ENCODE measurements around the gene BLMH. TPM values are rescaled to one million over a fixed set of nuclear protein-coding genes. Genes with fewer than 3 reads are reported as not detected.

Gene BLMH
- total and polyA plus RNA-seq, 7 donors = 17.0 to 33.0 (median 23.6) TPM

DNA sequence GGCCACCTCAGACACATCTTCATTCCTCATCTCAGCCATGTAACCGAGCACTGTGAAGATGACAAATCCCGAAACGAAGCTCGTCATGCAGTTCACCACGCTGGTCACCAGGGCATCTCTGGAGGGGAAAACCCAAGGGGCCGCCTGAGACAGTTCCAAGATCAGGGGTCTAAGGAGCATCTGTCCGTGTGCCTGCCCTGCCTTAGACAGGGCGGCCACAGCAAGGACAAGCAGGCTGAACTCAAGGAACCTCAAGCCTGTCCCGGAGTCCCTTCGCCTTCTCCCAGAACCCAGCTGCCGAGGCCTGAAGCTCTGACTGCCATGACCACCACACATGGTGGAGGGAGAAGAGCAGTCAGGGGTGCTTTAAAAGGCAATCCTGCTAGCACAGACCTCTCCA lies 79.0 kb downstream of the BLMH start:
- TF ChIP-seq, protein P1, sequence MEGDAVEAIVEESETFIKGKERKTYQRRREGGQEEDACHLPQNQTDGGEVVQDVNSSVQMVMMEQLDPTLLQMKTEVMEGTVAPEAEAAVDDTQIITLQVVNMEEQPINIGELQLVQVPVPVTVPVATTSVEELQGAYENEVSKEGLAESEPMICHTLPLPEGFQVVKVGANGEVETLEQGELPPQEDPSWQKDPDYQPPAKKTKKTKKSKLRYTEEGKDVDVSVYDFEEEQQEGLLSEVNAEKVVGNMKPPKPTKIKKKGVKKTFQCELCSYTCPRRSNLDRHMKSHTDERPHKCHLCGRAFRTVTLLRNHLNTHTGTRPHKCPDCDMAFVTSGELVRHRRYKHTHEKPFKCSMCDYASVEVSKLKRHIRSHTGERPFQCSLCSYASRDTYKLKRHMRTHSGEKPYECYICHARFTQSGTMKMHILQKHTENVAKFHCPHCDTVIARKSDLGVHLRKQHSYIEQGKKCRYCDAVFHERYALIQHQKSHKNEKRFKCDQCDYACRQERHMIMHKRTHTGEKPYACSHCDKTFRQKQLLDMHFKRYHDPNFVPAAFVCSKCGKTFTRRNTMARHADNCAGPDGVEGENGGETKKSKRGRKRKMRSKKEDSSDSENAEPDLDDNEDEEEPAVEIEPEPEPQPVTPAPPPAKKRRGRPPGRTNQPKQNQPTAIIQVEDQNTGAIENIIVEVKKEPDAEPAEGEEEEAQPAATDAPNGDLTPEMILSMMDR (IDR thresholded peaks at IDR 0.05) = no peak
- H3K4me1 ChIP-seq = no peaks in the 10 kb centered on the region
- 81 to 90% (median 83%) methylated on average over 11 of the region's 11 CpGs for WGBS, 3 donors
- no peaks in the 10 kb centered on the region for H3K36me3 ChIP-seq (ENCODE audit: insufficient read depth in 1 of 2, low read depth in 1 of 2)
- ATAC-seq (no peak), DNase-seq (no peak)
- no peaks in the 10 kb centered on the region for H3K9me3 ChIP-seq
- peaks cover 0 to 1% (median under 1%) of the 10 kb centered on the region in 3 donors for H3K27me3 ChIP-seq (ENCODE audit: insufficient read depth in 3 of 3, low read length in 2 of 3)
- intact Hi-C loops (cut with DNase I) = no loop called here
- H3K4me3 ChIP-seq = no peak overlapping the region
- H3K27ac ChIP-seq = no peak overlapping the region

DNA sequence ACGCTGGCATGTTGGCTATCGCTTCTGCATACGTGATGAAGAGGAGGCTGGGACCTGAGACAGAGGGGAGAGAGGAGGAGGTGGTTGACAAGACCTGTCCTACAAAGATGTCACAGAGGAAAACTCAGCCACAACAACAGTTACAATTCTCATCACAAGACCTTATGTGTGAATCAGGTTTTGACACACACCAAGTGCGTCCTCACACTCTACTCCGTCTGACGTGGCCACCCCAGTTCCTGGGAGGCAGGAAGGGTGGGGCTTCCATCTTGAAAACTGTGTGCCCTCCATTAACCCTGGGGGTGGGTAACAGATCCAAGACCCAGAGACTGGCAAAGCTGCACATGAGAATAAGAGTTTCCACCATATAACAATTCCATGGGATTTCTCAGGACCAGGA lies 80.4 kb downstream of the BLMH start:
- TF ChIP-seq, protein P1 (IDR thresholded peaks at IDR 0.05) = no peak
- peaks cover 0 to 7% (median 3%) of the 10 kb centered on the region in 3 donors for H3K27me3 ChIP-seq (ENCODE audit: insufficient read depth in 3 of 3, low read length in 2 of 3)
- intact Hi-C loops (cut with DNase I) = no loop called here
- WGBS, 3 donors = 76 to 82% (median 81%) methylated on average over 6 of the region's 6 CpGs
- H3K9me3 ChIP-seq = no peaks in the 10 kb centered on the region
- H3K36me3 ChIP-seq (ENCODE audit: insufficient read depth in 1 of 2, low read depth in 1 of 2) = no peaks in the 10 kb centered on the region
- no peak for ATAC-seq
- DNase-seq = no peak
- no peak overlapping the region for H3K4me3 ChIP-seq
- no peak overlapping the region for H3K27ac ChIP-seq
- no peaks in the 10 kb centered on the region for H3K4me1 ChIP-seq

DNA sequence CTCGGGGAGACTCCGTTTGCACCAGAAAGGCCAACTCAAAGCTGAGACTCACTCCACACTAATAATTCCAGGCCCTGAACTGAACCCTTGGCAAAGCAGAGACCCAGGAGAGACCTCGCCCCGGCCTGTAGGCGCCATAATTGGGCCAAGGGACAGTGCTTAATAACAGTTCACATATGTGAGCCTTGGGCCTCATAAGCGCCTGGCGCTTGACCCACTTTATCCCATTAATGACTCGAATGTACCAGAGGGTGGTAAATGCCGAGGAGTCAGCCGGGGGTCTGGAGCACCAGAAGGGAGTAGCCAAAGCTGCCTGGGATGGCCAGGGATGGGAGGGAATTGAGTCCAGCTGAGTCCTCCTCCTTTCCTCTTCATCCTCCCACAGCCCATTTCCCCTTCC lies 80.8 kb downstream of the BLMH start:
- H3K27me3 ChIP-seq (ENCODE audit: insufficient read depth in 3 of 3, low read length in 2 of 3) = peaks cover 0 to 7% (median 3%) of the 10 kb centered on the region in 3 donors
- WGBS, 3 donors = 78 to 88% (median 87%) methylated on average over 10 of the region's 10 CpGs
- H3K27ac ChIP-seq = no peak overlapping the region
- ATAC-seq (no peak), DNase-seq (no peak)
- no peaks in the 10 kb centered on the region for H3K4me1 ChIP-seq
- intact Hi-C loops (cut with DNase I) = no loop called here
- TF ChIP-seq, protein P1 (IDR thresholded peaks at IDR 0.05) = no peak
- H3K36me3 ChIP-seq (ENCODE audit: insufficient read depth in 1 of 2, low read depth in 1 of 2) = no peaks in the 10 kb centered on the region
- no peak overlapping the region for H3K4me3 ChIP-seq
- H3K9me3 ChIP-seq = no peaks in the 10 kb centered on the region

DNA sequence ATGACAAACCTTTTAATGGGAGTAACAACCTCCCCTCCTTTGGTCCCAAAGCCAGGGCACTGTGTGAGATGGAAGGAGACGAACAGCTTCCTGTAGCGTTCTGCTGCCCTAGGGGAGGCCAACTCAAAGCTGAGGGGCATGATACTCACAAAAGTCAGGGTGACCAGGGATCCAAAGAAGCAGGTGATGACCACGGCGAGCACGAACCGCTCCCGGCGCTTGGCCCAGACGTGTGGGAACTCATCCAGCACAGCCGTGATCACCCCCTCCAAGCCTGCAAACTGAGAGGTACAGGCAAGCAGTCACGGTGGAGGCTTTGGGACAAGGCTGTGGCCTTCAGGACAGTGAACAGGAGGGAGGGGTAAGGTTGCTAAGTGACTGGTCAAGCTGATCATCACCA lies 81.4 kb downstream of the BLMH start:
- intact Hi-C loops (cut with DNase I) = no loop called here
- DNase-seq (no peak), ATAC-seq (no peak)
- H3K36me3 ChIP-seq (ENCODE audit: insufficient read depth in 1 of 2, low read depth in 1 of 2) = no peaks in the 10 kb centered on the region
- H3K4me1 ChIP-seq = no peaks in the 10 kb centered on the region
- WGBS, 3 donors = 61 to 75% (median 66%) methylated on average over 11 of the region's 11 CpGs
- no peak overlapping the region for H3K27ac ChIP-seq
- TF ChIP-seq, protein P1 (IDR thresholded peaks at IDR 0.05) = no peak
- no peak overlapping the region for H3K4me3 ChIP-seq
- H3K27me3 ChIP-seq (ENCODE audit: insufficient read depth in 3 of 3, low read length in 2 of 3) = peaks cover 0 to 7% (median 3%) of the 10 kb centered on the region in 3 donors
- no peaks in the 10 kb centered on the region for H3K9me3 ChIP-seq

DNA sequence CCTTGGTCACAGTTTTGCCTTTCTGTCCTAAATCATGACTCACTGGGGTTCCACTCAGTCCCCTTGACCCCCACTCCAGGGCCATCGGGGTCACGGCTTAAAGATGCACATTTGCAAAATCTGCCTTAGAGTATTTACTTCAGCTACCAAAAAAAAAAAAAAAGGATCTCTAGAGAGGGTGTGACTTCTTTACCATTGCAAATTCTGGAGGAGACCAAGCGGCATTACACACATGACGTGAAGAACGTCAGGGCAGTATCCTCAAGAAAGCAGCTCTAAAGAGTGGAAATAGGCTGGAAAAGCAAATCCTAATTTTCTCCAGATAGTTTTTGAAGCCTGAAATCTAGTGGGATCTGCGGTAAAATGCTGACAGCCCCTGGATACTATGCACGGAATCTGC lies 81.8 kb downstream of the BLMH start:
- no peaks in the 10 kb centered on the region for H3K36me3 ChIP-seq (ENCODE audit: insufficient read depth in 1 of 2, low read depth in 1 of 2)
- TF ChIP-seq, protein P1 (IDR thresholded peaks at IDR 0.05) = no peak
- peaks cover 0 to 7% (median 3%) of the 10 kb centered on the region in 3 donors for H3K27me3 ChIP-seq (ENCODE audit: insufficient read depth in 3 of 3, low read length in 2 of 3)
- DNase-seq (no peak), ATAC-seq (no peak)
- H3K4me3 ChIP-seq = no peak overlapping the region
- H3K27ac ChIP-seq = no peak overlapping the region
- intact Hi-C loops (cut with DNase I) = no loop called here
- 84 to 92% (median 89%) methylated on average over 7 of the region's 7 CpGs for WGBS, 3 donors
- no peaks in the 10 kb centered on the region for H3K4me1 ChIP-seq
- no peaks in the 10 kb centered on the region for H3K9me3 ChIP-seq

Measured in psoas muscle (tissue), 8 donors.